Measurements from ENCODE around the gene PYGM.

- no peak for TF ChIP-seq CTCF (IDR thresholded peaks at IDR 0.05)
- no peak for TF ChIP-seq POLR2A (IDR thresholded peaks at IDR 0.05)
Observed at GRCh38 chr11:64744544-64745188, 15.1 kb downstream of the PYGM start.

All from testis (tissue), 2 donors.